HCT116 (cell line): ENCODE results near the gene MSRB3. TPM values are rescaled to one million over a fixed set of nuclear protein-coding genes. Genes with fewer than 3 reads are reported as not detected.

ENCODE experiments used
- ATAC-seq: fragments of 200-7000 bp; cut with Tn5 transposase; 2 replicates; pipeline ENCODE4 v1.9.1; 2020; ENCODE audit warnings: mild to moderate bottlenecking, moderate library complexity
- BruUV-seq: library from RNA; stranded (reverse); fragments of 400-500 nt; replicated peaks from 2 replicates; lab custom pipeline; 2021; lab: Mats Ljungman, UMichigan
- CTCF ChIA-PET: fragments of 300-600 bp; sonication (Branson Sonifier 250); formaldehyde crosslinking; loops from one replicate; lab custom pipeline; 2021; ENCODE audit warnings: antibody characterized with exemption; lab: Charles Lee
- POLR2A ChIA-PET: fragments of 300-600, 350-600 bp; sonication (Branson Sonifier 250); formaldehyde crosslinking; loops from one replicate; lab custom pipeline; 2021; ENCODE audit warnings: antibody characterized with exemption; lab: Charles Lee
- RAD21 ChIA-PET, 2 experiments: fragments of 300-600 bp; sonication (Branson Sonifier 250); formaldehyde crosslinking; loops; one replicate each; lab custom pipeline; 2023; ENCODE audit warnings: low total read pairs in 2 of 2; ENCODE audit not compliant: uncharacterized antibody in 2 of 2, unreplicated experiment in 2 of 2, low non-redundant PET in 1 of 2; lab: Charles Lee
- DNase-seq: peaks from one replicate; pipeline ENCODE4 v3.0.0-alpha.2; 2010; ENCODE audit warnings: low read depth, low spot score
- H2AFZ ChIP-seq: fragments of 200-600 bp; shearing (Covaris generic), sonication (generic); 2 replicates; pipeline ENCODE4 v1.6.1; 2017; ENCODE audit warnings: low read depth, mixed run types, mixed read lengths, antibody characterized with exemption, low read length; ENCODE audit not compliant: poor library complexity, severe bottlenecking
- H3K27ac ChIP-seq: 2 replicates; pipeline ENCODE4 v1.5.1; 2012; ENCODE audit warnings: low read depth, low read length
- H3K27me3 ChIP-seq: fragments of 200-600 bp; sonication (generic); 2 replicates; pipeline ENCODE4 v1.6.1; 2016; ENCODE audit warnings: mixed run types, low read length, mixed read lengths; ENCODE audit not compliant: insufficient read depth
- H3K36me3 ChIP-seq, 2 experiments: fragments of 200-500 bp in 1 of 2; fragments of 200-600 bp in 1 of 2; sonication (Bioruptor generic) in 1 of 2; sonication (generic) in 1 of 2; 2 replicates each; pipeline versions ENCODE4 v1.5.1 to v1.6.1; 2014 to 2016; ENCODE audit warnings: low read length in 2 of 2, inconsistent platforms in 1 of 2, mixed read lengths in 1 of 2, mixed run types in 1 of 2; ENCODE audit not compliant: insufficient read depth in 2 of 2, control insufficient read depth in 1 of 2
- H3K4me1 ChIP-seq, 2 experiments: fragments of 200-600 bp in 1 of 2; sonication (generic) in 1 of 2; 2 replicates each; pipeline versions ENCODE4 v1.5.1 to v1.6.1; 2012 to 2017; ENCODE audit warnings: low read length in 2 of 2, inconsistent platforms in 1 of 2, mild to moderate bottlenecking in 1 of 2, mixed read lengths in 1 of 2, mixed run types in 1 of 2, moderate library complexity in 1 of 2; ENCODE audit not compliant: insufficient read depth in 2 of 2, control insufficient read depth in 1 of 2
- H3K4me2 ChIP-seq: fragments of 200-600 bp; sonication (generic); 2 replicates; pipeline ENCODE4 v1.6.1; 2017; ENCODE audit warnings: mixed run types, low read length, mixed read lengths
- H3K4me3 ChIP-seq, 2 experiments: fragments of 200-600 bp in 1 of 2; sonication (generic) in 1 of 2; replicated peaks in 1 of 2; 2 replicates each; pipeline ENCODE4 v1.5.1; 2011 to 2016; ENCODE audit warnings: low read length in 2 of 2, control low read depth in 1 of 2, low read depth in 1 of 2, mild to moderate bottlenecking in 1 of 2, mixed read lengths in 1 of 2, mixed run types in 1 of 2
- H3K79me2 ChIP-seq: fragments of 200-600 bp; sonication (generic); 2 replicates; pipeline ENCODE4 v1.6.1; 2017; ENCODE audit warnings: mild to moderate bottlenecking, mixed run types, low read length, moderate library complexity, mixed read lengths; ENCODE audit not compliant: insufficient read depth
- H3K9ac ChIP-seq: fragments of 200-600 bp; sonication (generic); 2 replicates; pipeline ENCODE4 v1.6.1; 2016; ENCODE audit warnings: low read length, mixed read lengths
- H3K9me2 ChIP-seq: fragments of 200-600 bp; sonication (generic), shearing (Covaris generic); 2 replicates; pipeline ENCODE4 v1.6.1; 2017; ENCODE audit warnings: mixed run types, mild to moderate bottlenecking, moderate library complexity; ENCODE audit not compliant: insufficient read depth
- H3K9me3 ChIP-seq, 2 experiments: fragments of 200-500 bp in 1 of 2; fragments of 200-600 bp in 1 of 2; sonication (Bioruptor generic) in 1 of 2; sonication (generic) in 1 of 2; 2 replicates each; pipeline ENCODE4 v1.6.1; 2014 to 2017; ENCODE audit warnings: low read length in 2 of 2, mixed read lengths in 2 of 2, inconsistent platforms in 1 of 2, low read depth in 1 of 2, mild to moderate bottlenecking in 1 of 2, mixed run types in 1 of 2, moderate library complexity in 1 of 2; ENCODE audit not compliant: control insufficient read depth in 1 of 2, insufficient read depth in 1 of 2
- H4K20me1 ChIP-seq: fragments of 200-600 bp; sonication (generic), shearing (Covaris generic); 2 replicates; pipeline ENCODE4 v1.6.1; 2017; ENCODE audit warnings: mixed run types, mild to moderate bottlenecking, moderate library complexity; ENCODE audit not compliant: insufficient read depth
- EGR1 ChIP-seq: IDR thresholded peaks from 2 replicates; pipeline ENCODE4 v1.6.1; 2012; ENCODE audit warnings: low read depth
- EZH2 ChIP-seq: fragments of 200-600 bp; sonication (generic); IDR thresholded peaks from 2 replicates; pipeline ENCODE4 v1.6.1; 2017; ENCODE audit warnings: antibody characterized with exemption, mixed run types
- MAX ChIP-seq: IDR thresholded peaks from 2 replicates; pipeline ENCODE4 v1.6.1; 2012
- SIN3A ChIP-seq: IDR thresholded peaks from 2 replicates; pipeline ENCODE4 v1.6.1; 2012; ENCODE audit warnings: low read depth
- intact Hi-C: fragments of 100-400 bp; cut with micrococcal nuclease; formaldehyde crosslinking; loops from 2 replicates; pipeline ENCODE4 v1.10.0; 2022
- total RNA-seq: library from RNA; stranded (reverse); gene quantifications from one replicate; pipeline ENCODE4 v1.2.1, GENCODE V29; 2021; ENCODE audit not compliant: unreplicated experiment

MSRB3 gene
- total RNA-seq, 1 experiment from 2014 or later: 8.2 TPM

GRCh38 chr12:65408441-65408840, 130.0 kb downstream of the MSRB3 start:
- ChIA-PET POLR2A (no interaction called here), RAD21 (no interaction called here), CTCF (no interaction called here)
- no peak overlapping the region for H3K9ac ChIP-seq
- ATAC-seq: no peak
- H3K9me2 ChIP-seq: no peaks in the 10 kb centered on the region
- H3K36me3 ChIP-seq: no peaks in the 10 kb centered on the region
- no peak overlapping the region for H2AFZ ChIP-seq
- H3K79me2 ChIP-seq: no peaks in the 10 kb centered on the region
- no peak for TF ChIP-seq EGR1
- no peak for TF ChIP-seq MAX
- TF ChIP-seq SIN3A: no peak
- no peak for TF ChIP-seq EZH2
- 0 out of 4 replicates have a peak, but pooled peaks cover 0 to 6% of the 10 kb centered on the region in 2 experiments for H3K4me1 ChIP-seq
- BruUV-seq: no TSS peak
- H3K27me3 ChIP-seq: no peaks in the 10 kb centered on the region
- H4K20me1 ChIP-seq: no peaks in the 10 kb centered on the region
- H3K9me3 ChIP-seq: no peaks in the 10 kb centered on the region; a peak in 2 of 4 replicates
- DNase-seq: no peak
- H3K4me2 ChIP-seq: no peak overlapping the region
- H3K4me3 ChIP-seq: no peak overlapping the region
- no peak overlapping the region for H3K27ac ChIP-seq
- intact Hi-C loops: no loop called here

DNA sequence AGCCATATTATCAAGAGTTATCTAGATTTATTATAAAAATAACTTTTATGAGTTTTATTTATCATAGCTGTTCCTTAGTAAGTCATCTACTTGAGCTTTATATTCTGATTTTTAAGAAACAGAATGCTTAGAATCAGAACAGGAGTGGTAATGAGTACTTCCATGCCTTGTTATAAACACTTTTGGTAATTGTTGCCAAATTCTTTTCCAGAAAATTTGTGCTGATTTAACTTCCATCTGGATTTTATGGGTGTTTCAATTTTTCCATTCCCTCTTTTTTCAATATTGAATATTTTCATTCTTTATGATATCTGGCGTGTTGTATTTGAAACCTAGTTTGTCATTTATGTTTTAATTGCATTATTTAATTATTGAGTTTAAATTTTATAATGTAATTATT, 131.2 kb downstream of the MSRB3 start:
- BruUV-seq: no TSS peak
- Histone ChIP-seq H3K79me2 (no peaks in the 10 kb centered on the region), H3K4me1 (peaks cover 0 to 8% of the 10 kb centered on the region in 2 experiments; a peak in 1 of 4 replicates), H3K27me3 (no peaks in the 10 kb centered on the region), H3K27ac (no peak overlapping the region), H3K9me2 (no peaks in the 10 kb centered on the region), H3K9me3 (no peaks in the 10 kb centered on the region; a peak in 2 of 4 replicates), H3K4me2 (no peak overlapping the region), H3K36me3 (no peaks in the 10 kb centered on the region), H4K20me1 (no peaks in the 10 kb centered on the region), H2AFZ (no peak overlapping the region), H3K9ac (no peak overlapping the region), H3K4me3 (no peak overlapping the region)
- ATAC-seq: no peak
- TF ChIP-seq MAX (no peak), EZH2 (no peak)
- ChIA-PET CTCF (no interaction called here), POLR2A (no interaction called here), RAD21 (no interaction called here)
- DNase-seq: no peak
- intact Hi-C loops: no loop called here
